Omental fat pad (tissue), 4 donors: ENCODE measurements around the gene MICAL2. TPM values are rescaled to one million over a fixed set of nuclear protein-coding genes. Genes with fewer than 3 reads are reported as not detected.
A peak's percentile ranks its signal among the peaks of the same experiment; 100 is the strongest.

Source experiments
- ATAC-seq: fragments of 150-250 bp; one replicate; pipeline ENCODE4 v1.9.1; 2016; ENCODE audit warnings: mild to moderate bottlenecking, moderate library complexity; ENCODE audit not compliant: low FRiP score
- DNase-seq: peaks from one replicate; pipeline ENCODE4 v3.0.0-alpha.2; 2019; ENCODE audit warnings: low spot score
- CTCF ChIP-seq, 3 donors: fragments of 450-650 bp; IDR thresholded peaks; one replicate each; pipeline ENCODE4 v1.5.1; 2016 to 2017; ENCODE audit warnings: antibody characterized with exemption in 3 of 3, mild to moderate bottlenecking in 3 of 3, moderate library complexity in 2 of 3
- total RNA-seq, 4 donors: library from RNA; depleted of rRNA; stranded (reverse); fragments of >200 nt; gene quantifications; one replicate each; pipeline ENCODE4 v1.1.0, GENCODE V29; 2016

The MICAL2 gene
- total RNA-seq, 4 donors from 2014 or later = 34.3 to 143 (median 57.0) TPM

- DNase-seq (no peak), ATAC-seq (no peak)
- TF ChIP-seq CTCF (IDR thresholded peaks at IDR 0.05) = no peak
Observed at GRCh38 chr11:12170984-12171383, 60.6 kb downstream of the MICAL2 start.

GRCh38 chr11:12171921-12172320 is 61.5 kb downstream of the MICAL2 start:
- no peak for TF ChIP-seq CTCF (IDR thresholded peaks at IDR 0.05)
- ATAC-seq = no peak
- DNase-seq = no peak

- ATAC-seq (no peak), DNase-seq (no peak)
- no peak for TF ChIP-seq CTCF (IDR thresholded peaks at IDR 0.05)
Observed at GRCh38 chr11:12172493-12173013, 62.2 kb downstream of the MICAL2 start.

- no peak for TF ChIP-seq CTCF (IDR thresholded peaks at IDR 0.05)
- DNase-seq (no peak), ATAC-seq (no peak)
Observed at GRCh38 chr11:12173111-12173510, 62.7 kb downstream of the MICAL2 start.

GRCh38 chr11:12174128-12174476 is 63.7 kb downstream of the MICAL2 start:
- TF ChIP-seq CTCF (IDR thresholded peaks at IDR 0.05) = no peak

GRCh38 chr11:12174477-12175143 is 64.2 kb downstream of the MICAL2 start:
- TF ChIP-seq CTCF (IDR thresholded peaks at IDR 0.05) = no peak
- ATAC-seq = no peak

More at GRCh38 chr11:12174128-12174476, 63.7 kb downstream of the MICAL2 start:
- no peak for DNase-seq
- no peak for ATAC-seq

GRCh38 chr11:12175694-12176241 is 65.4 kb downstream of the MICAL2 start:
- TF ChIP-seq CTCF (IDR thresholded peaks at IDR 0.05) = no peak
- ATAC-seq (peak; percentile 78), DNase-seq (no peak)

More at GRCh38 chr11:12174477-12175143, 64.2 kb downstream of the MICAL2 start:
- DNase-seq = no peak
